Right kidney (tissue), 1 donor: ENCODE data around the gene PLSCR2.
A peak's percentile ranks its signal among the peaks of the same experiment; 100 is the strongest.
"Not testable (repeated sequence)": the region's sequence is repeated elsewhere in the genome, so short reads cannot be mapped to it uniquely, and the experiment has no call there.

Experiments used
- DNase-seq: peaks from one replicate; pipeline ENCODE4 v3.0.0-alpha.2; 2016

Gene PLSCR2

GRCh38 chr3:146416366-146416765 is 53.0 kb downstream of the PLSCR2 start:
- no peak for DNase-seq

- DNase-seq = no peak
Observed at GRCh38 chr3:146414010-146414409, 55.4 kb downstream of the PLSCR2 start.

GRCh38 chr3:146412711-146413110 is 56.6 kb downstream of the PLSCR2 start:
- DNase-seq = not testable (repeated sequence)

GRCh38 chr3:146407956-146408355 is 61.4 kb downstream of the PLSCR2 start:
- DNase-seq = no peak

- no peak for DNase-seq
Observed at GRCh38 chr3:146404436-146404835, 64.9 kb downstream of the PLSCR2 start.

GRCh38 chr3:146403792-146404191 is 65.6 kb downstream of the PLSCR2 start:
- DNase-seq = no peak

- DNase-seq = no peak
Observed at GRCh38 chr3:146396792-146397191, 72.6 kb downstream of the PLSCR2 start.

GRCh38 chr3:146395164-146395563 is 74.2 kb downstream of the PLSCR2 start:
- DNase-seq = no peak

GRCh38 chr3:146390957-146391356 is 78.4 kb downstream of the PLSCR2 start:
- DNase-seq = peak; percentile 16

- no peak for DNase-seq
Observed at GRCh38 chr3:146390006-146390772, 79.2 kb downstream of the PLSCR2 start.

GRCh38 chr3:146387566-146387965 is 81.8 kb downstream of the PLSCR2 start:
- no peak for DNase-seq

- DNase-seq = no peak
Observed at GRCh38 chr3:146386936-146387335, 82.4 kb downstream of the PLSCR2 start.

GRCh38 chr3:146384786-146385185 is 84.6 kb downstream of the PLSCR2 start:
- DNase-seq = no peak
